HEK293 (cell line): ENCODE data around the gene GLMP.

Experiments used
- BCL11B ChIP-seq: fragments of 450-650 bp; formaldehyde crosslinking; IDR thresholded peaks from 2 replicates; pipeline ENCODE4 v1.5.1; 2016; ENCODE audit warnings: low read depth, missing biosample characterization, missing genetic modification characterization
- SP2 ChIP-seq: fragments of 450-650 bp; formaldehyde crosslinking; IDR thresholded peaks from 2 replicates; pipeline ENCODE4 v1.5.1; 2016; ENCODE audit warnings: missing biosample characterization, missing genetic modification characterization
- WT1 ChIP-seq: fragments of 450-650 bp; formaldehyde crosslinking; IDR thresholded peaks from 2 replicates; pipeline ENCODE4 v1.5.1; 2016; ENCODE audit warnings: missing biosample characterization, missing genetic modification characterization
- ZBTB17 ChIP-seq: fragments of 450-650 bp; formaldehyde crosslinking; IDR thresholded peaks from 2 replicates; pipeline ENCODE4 v1.5.1; 2016; ENCODE audit warnings: missing biosample characterization, missing genetic modification characterization
- ZNF239 ChIP-seq: fragments of 450-650 bp; formaldehyde crosslinking; IDR thresholded peaks from 2 replicates; pipeline ENCODE4 v1.5.1; 2016; ENCODE audit warnings: missing biosample characterization, missing genetic modification characterization
- ZNF426 ChIP-seq: fragments of 450-650 bp; formaldehyde crosslinking; IDR thresholded peaks from 2 replicates; pipeline ENCODE4 v1.5.1; 2017; ENCODE audit warnings: missing biosample characterization, missing genetic modification characterization, mild to moderate bottlenecking, inconsistent platforms, moderate library complexity
- TF ChIP-seq, protein P1 (sequence below): fragments of 450-650 bp; formaldehyde crosslinking; IDR thresholded peaks from 2 replicates; pipeline ENCODE4 v1.5.1; 2016; ENCODE audit warnings: missing biosample characterization, missing genetic modification characterization

DNA sequence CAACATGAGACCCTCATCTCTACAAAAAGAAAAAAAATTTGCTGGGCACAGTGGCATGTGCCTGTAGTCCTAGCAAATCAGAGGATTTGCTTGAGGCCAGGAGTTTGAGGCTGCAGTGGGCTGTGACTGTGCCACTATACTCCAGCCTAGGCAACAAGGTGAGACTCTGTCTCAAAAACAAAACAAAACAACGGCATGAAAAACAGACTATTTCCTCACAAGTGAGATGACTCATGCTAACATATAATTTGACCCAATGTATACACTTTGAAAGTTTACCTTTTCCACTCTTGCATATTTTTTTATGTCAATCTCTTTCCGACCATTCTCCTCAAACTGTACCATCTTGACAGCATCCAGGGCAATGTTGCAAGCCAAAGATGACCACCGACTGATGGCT is 25.1 kb upstream of the GLMP start:
- no peak for TF ChIP-seq BCL11B
- TF ChIP-seq, protein P1, sequence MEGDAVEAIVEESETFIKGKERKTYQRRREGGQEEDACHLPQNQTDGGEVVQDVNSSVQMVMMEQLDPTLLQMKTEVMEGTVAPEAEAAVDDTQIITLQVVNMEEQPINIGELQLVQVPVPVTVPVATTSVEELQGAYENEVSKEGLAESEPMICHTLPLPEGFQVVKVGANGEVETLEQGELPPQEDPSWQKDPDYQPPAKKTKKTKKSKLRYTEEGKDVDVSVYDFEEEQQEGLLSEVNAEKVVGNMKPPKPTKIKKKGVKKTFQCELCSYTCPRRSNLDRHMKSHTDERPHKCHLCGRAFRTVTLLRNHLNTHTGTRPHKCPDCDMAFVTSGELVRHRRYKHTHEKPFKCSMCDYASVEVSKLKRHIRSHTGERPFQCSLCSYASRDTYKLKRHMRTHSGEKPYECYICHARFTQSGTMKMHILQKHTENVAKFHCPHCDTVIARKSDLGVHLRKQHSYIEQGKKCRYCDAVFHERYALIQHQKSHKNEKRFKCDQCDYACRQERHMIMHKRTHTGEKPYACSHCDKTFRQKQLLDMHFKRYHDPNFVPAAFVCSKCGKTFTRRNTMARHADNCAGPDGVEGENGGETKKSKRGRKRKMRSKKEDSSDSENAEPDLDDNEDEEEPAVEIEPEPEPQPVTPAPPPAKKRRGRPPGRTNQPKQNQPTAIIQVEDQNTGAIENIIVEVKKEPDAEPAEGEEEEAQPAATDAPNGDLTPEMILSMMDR, result no peak
- TF ChIP-seq ZBTB17 (tag by site-specific recombination), result no peak
- no peak for TF ChIP-seq ZNF426 (tag by site-specific recombination)
- TF ChIP-seq WT1 (tag by site-specific recombination), result no peak
- no peak for TF ChIP-seq ZNF239 (tag by site-specific recombination)
- no peak for TF ChIP-seq SP2 (tag by site-specific recombination)
